Raji (cell line): Measurements from ENCODE around the gene LRRC23.

Source experiments
- POLR2A ChIP-seq: IDR thresholded peaks from 2 replicates; pipeline ENCODE4 v1.6.1; 2011; ENCODE audit warnings: low read depth, low read length, control low read depth; ENCODE audit not compliant: insufficient read depth

The LRRC23 gene

DNA sequence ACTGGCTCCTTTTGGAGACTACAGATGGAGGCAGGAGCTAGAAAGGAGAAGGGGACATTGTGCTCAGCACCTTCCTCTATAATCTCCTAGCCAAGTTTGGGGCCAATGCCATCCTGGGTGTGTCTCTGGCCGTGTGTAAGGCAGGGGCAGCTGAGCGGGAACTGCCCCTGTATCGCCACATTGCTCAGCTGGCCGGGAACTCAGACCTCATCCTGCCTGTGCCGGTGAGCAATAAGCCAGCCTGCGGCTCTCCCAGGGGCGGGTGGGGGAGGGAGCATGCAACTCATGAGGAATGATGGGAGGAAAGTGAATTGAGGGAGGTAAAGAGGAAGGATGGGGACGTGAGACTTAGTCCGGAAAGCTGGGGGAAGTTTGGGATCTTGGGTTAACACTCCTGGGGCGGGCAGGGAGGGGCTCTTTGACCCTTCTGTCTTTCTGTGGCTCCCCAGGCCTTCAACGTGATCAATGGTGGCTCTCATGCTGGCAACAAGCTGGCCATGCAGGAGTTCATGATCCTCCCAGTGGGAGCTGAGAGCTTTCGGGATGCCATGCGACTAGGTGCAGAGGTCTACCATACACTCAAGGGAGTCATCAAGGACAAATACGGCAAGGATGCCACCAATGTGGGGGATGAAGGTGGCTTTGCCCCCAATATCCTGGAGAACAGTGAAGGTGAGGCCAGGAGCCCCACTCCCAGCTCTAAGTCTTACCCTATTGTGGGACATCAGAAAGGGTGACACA, 13.0 kb downstream of the LRRC23 start:
- TF ChIP-seq POLR2A = no peak

GRCh38 chr12:6919588-6919987, 15.0 kb downstream of the LRRC23 start:
- no peak for TF ChIP-seq POLR2A

DNA sequence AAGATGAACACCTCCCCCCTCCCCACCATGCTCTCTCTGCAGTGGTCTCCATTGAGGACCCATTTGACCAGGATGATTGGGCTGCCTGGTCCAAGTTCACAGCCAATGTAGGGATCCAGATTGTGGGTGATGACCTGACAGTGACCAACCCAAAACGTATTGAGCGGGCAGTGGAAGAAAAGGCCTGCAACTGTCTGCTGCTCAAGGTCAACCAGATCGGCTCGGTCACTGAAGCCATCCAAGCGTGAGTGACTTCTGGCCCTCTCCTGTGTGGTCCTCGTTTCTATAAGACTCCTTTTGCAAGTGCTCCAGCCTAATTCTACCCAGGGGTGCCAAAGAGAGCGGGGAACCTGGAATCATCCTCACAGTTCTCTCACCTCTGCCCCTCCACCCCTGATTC, 16.9 kb downstream of the LRRC23 start:
- TF ChIP-seq POLR2A = no peak

- TF ChIP-seq POLR2A = no peak
These were observed 17.6 kb downstream of the LRRC23 start for GRCh38 chr12:6921996-6922946.

DNA sequence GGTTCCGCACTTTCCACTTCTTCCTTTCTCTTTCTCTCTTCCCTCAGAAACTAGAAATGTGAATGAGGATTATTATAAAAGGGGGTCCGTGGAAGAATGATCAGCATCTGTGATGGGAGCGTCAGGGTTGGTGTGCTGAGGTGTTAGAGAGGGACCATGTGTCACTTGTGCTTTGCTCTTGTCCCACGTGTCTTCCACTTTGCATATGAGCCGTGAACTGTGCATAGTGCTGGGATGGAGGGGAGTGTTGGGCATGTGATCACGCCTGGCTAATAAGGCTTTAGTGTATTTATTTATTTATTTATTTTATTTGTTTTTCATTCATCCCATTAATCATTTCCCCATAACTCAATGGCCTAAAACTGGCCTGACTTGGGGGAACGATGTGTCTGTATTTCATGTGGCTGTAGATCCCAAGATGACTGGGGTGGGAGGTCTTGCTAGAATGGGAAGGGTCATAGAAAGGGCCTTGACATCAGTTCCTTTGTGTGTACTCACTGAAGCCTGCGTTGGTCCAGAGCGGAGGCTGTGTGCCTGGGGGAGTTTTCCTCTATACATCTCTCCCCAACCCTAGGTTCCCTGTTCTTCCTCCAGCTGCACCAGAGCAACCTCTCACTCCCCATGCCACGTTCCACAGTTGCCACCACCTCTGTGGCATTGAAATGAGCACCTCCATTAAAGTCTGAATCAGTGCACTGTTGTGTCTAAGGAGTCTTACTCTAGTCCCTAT, 18.5 kb downstream of the LRRC23 start:
- no peak for TF ChIP-seq POLR2A

DNA sequence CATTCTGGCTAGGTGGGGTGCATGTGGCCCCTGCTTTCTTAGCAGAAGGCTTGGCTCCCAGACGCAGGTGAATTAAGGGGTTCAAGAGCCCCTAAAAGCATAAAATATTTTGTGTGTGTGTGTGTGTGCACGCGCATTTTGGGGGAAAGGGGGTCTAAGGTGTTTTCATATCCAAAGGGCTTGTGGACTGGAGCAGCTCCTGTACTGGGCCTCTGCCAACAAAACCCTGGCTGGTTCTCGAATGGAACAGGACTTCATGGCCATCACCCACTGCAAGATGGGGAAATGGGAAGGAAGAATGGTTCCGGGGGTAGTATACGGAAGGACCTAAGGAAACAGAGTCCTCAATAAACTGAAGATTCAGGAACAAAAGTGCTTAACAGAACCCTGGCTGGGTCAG, 19.2 kb downstream of the LRRC23 start:
- no peak for TF ChIP-seq POLR2A

- TF ChIP-seq POLR2A = no peak
These were observed 20.6 kb downstream of the LRRC23 start for GRCh38 chr12:6925239-6925539.

DNA sequence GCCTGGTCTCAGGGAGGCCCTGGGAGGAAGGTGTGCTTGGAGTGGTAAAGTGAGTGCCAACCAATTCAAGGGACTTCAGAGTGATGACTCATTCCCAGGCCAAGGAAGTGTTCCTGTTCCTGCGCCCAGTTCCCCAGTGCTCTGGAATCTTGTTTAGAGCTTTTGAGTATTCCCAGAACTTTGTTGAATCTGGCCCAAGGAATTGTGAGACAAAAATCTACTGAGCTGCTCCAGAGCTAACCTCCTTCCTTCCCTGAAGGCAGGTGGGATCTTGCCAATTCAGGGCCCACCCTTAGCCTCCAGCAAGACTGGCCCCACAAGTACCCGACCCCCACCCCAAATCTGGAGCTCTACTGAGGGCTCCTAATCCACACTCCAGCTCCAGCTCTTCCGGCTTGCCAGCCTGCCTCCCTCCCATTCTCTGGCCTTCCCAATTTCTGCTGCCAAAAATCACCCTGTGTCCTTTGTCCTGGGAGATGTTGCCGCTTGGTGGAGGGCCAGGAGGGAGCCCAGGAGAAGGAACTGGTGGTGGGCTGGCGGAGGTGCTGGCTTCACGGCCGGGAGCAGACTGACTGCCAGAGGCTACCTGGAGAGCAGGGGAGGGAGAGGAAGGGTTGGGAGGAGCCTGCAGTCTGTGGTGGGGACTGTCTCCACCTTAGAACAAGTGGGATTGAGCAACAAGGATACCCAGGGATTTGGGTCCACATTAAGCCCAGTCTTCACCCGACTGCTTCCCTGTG, 21.1 kb downstream of the LRRC23 start:
- no peak for TF ChIP-seq POLR2A

DNA sequence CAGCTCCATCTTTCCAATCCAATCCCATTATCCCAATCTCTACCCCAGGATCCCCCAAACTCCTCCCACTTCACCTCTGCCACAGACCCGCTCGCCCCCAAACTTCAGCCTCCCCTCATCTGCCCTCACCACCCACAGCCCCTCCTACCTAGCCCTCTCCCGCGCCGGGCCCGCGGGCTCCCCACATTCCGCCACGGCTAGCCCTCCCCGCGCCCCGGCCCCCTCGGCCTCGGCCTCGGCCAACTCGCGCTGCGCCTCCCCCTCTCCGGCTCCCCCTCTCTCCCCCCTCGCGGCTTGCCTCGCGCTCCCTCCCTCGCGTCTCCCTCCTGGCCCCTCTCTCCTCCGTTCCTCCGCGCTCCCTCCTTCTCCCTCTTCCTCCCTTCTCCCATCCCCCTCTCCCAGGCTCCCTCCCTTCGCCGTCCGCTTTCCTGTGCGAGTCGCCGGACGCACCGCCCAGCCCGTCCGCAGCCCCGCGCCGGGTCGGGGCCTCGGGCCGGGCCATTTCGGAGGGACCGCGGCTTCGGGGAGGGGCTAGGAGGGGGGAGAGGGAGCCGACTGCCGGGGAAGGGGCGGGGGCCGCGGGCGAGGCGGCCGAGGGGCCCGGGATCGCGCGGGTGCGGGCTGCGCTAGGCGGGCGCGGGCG, 22.9 kb downstream of the LRRC23 start, which contains the start of gene ATN1:
ATN1 (plus strand) TSS at position 581 of the 643 bp plus-strand sequence. CDS start 6,043 bp downstream, outside the sequence.
- peak; percentile 47; the same call in 1 of the 2 replicates for TF ChIP-seq POLR2A

- no peak for TF ChIP-seq POLR2A
These were observed 23.5 kb downstream of the LRRC23 start for GRCh38 chr12:6928022-6928702.

DNA sequence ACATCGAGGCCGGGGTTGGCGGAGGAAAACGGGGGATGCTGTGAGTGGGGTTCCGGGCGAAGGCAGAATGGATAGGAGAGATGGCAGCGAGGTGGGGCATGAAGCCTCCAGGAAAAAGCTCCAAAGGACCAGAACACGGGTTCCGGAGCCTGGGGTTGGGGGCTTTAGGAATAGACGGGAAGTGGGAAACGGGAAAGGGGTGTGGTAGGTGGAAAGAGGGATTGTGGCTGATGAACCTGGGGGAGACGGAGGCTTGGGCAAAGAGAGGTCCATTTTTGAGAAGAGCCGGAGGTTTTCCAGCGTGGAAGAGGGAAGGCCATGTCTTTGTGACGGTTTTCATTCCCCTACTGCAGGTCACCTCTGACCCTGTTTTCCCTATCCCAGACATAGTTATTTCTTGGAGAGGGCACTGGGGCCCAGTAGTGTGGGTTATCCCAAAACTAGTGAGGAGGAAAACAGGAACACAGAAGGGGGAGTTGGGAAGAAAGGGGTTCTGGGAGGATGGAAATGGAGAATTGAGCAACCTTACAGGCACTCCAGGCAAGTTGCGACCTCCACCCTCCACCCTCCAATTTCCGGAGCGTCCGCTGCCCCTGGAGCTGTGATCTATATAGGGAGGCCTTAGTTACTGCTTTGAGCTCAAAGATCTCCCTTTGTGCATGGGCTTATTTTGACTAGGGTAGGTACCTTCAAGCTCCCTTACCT, 24.2 kb downstream of the LRRC23 start:
- TF ChIP-seq POLR2A = no peak

GRCh38 chr12:6929466-6930452, 25.1 kb downstream of the LRRC23 start:
- TF ChIP-seq POLR2A = no peak
